Measurements from ENCODE around the gene ADSS1.

GRCh38 chr14:104687601-104688504, 36.2 kb upstream of the ADSS1 start:
- TF ChIP-seq CTCF (optimal IDR thresholded peaks at IDR 0.05 in 1 of 3, IDR thresholded peaks at IDR 0.05 in 1 of 3, conservative IDR thresholded peaks at IDR 0.05 in 1 of 3; ENCODE audit: extremely low read depth in 1 of 3, insufficient read depth in 2 of 3, low read length in 3 of 3), result no peak
- TF ChIP-seq EZH2 (IDR thresholded peaks at IDR 0.05; ENCODE audit: low read length), result no peak

All from keratinocyte (primary cell).